Psoas muscle (tissue), 8 donors: ENCODE measurements around the gene SLC35E4. TPM values are rescaled to one million over a fixed set of nuclear protein-coding genes. Genes with fewer than 3 reads are reported as not detected.

Experiments used
- ATAC-seq, 4 donors: fragments of 200-7000 bp; cut with Tn5 transposase; one replicate each; pipeline ENCODE4 v1.9.1; 2020; ENCODE audit warnings: moderate library complexity in 3 of 4, mild to moderate bottlenecking in 2 of 4
- DNase-seq, 2 donors: peaks; one replicate each; pipeline ENCODE4 v3.0.0-alpha.2; 2020
- H3K27ac ChIP-seq: fragments of 200-600 bp; one replicate; pipeline ENCODE4 v1.8.0; 2022
- H3K27me3 ChIP-seq, 3 donors: fragments of 200-600 bp in 1 of 3; one replicate each; pipeline versions ENCODE4 v1.6.1 to v1.8.0; 2013 to 2022; ENCODE audit warnings: low read length in 2 of 3, mild to moderate bottlenecking in 2 of 3, moderate library complexity in 1 of 3; ENCODE audit not compliant: insufficient read depth in 3 of 3
- H3K36me3 ChIP-seq, 2 donors: fragments of 200-600 bp in 1 of 2; one replicate each; pipeline versions ENCODE4 v1.6.1 to v1.8.0; 2013 to 2022; ENCODE audit warnings: low read depth in 1 of 2, mild to moderate bottlenecking in 1 of 2, moderate library complexity in 1 of 2; ENCODE audit not compliant: insufficient read depth in 1 of 2
- H3K4me1 ChIP-seq: fragments of 200-600 bp; one replicate; pipeline ENCODE4 v1.8.0; 2022
- H3K4me3 ChIP-seq: fragments of 200-600 bp; one replicate; pipeline ENCODE4 v1.8.0; 2022; ENCODE audit warnings: mild to moderate bottlenecking
- H3K9me3 ChIP-seq: fragments of 200-600 bp; one replicate; pipeline ENCODE4 v1.8.0; 2022
- WGBS, 3 donors: extraction: QIAGEN DNeasy Blood & Tissue Kit; methylation state at CpG; one replicate each; pipeline versions ENCODE4 v1.1.6 to v1.1.7; 2013; 5-methylcytosine and 5-hydroxymethylcytosine counted together
- intact Hi-C, 2 donors: fragments of 100-400 bp; cut with DNase I; formaldehyde crosslinking; loops; one replicate each; pipeline versions ENCODE4 v1.11.0 to v1.14.2; 2022
- polyA plus RNA-seq, 3 donors: library from polyadenylated mRNA; stranded (reverse); fragments of 200-250 nt; gene quantifications; one replicate each; pipeline ENCODE4 v1.2.3, GENCODE V29; 2013
- total RNA-seq, 4 donors: library from RNA; stranded (reverse); fragmentation: NEBNext Ultra II Directional in 2 of 4; extraction: Animal tissue kit (Norgen Biotek cat#: 25700) in 2 of 4; gene quantifications; one replicate each; pipeline versions ENCODE4 v1.2.1 to v1.2.4, GENCODE V29; 2021 to 2023
- TF ChIP-seq, protein P1 (sequence below): fragments of 200-600 bp; IDR thresholded peaks from one replicate; pipeline ENCODE4 v1.8.0; 2022; ENCODE audit warnings: antibody characterized with exemption
- donor health status: healthy with polysubstance abuse.
- donor health status: DM: no; HTN: no; CAD: no; lungs with moderate emphysema.
- donor health status: Bipolar disorder and iron deficiency.
- donor health status: healthy.
- donor health status: DM: yes; HTN: yes; CAD: no.
- donor health status: DM: no; HTN: no; CAD: no.
- donor health status: DM: no; HTN: no; CAD: no.
- donor health status: DM: yes; HTN: yes; CAD: no.

The SLC35E4 gene
- total and polyA plus RNA-seq, 7 donors, result 2.6 to 11.5 (median 6.8) TPM

DNA sequence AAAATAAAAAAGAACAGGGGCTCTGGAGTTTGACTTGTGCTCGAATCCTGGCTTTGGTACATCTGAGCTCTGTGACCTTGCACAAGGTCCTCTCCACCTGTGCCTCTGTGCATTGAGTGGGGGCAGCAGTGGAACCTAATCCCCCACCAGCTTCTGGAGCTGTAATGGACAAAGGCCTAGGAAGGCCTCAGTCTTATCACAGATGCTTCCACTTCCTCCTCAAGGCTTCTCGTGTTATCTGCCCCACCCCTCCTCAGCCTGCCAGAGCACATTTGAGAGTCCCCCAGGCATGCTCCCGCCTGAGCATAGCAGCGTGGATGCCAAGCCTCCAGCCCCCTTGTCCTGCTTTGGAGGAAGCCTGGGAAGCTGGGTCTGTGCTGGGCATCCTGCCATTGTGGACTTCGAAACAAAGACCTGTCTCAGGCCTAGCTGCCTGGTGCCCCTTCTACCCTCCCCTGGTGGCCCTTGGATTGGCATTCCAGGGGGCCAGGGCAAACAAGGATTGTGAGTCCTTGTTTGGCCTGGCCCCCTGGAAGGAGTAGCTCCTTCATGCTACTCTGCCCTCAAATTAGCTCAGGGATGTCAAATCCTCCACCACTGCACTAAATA is 15.0 kb downstream of the SLC35E4 start:
- H3K4me1 ChIP-seq, result peaks cover 11% of the 10 kb centered on the region
- no peak for DNase-seq

DNA sequence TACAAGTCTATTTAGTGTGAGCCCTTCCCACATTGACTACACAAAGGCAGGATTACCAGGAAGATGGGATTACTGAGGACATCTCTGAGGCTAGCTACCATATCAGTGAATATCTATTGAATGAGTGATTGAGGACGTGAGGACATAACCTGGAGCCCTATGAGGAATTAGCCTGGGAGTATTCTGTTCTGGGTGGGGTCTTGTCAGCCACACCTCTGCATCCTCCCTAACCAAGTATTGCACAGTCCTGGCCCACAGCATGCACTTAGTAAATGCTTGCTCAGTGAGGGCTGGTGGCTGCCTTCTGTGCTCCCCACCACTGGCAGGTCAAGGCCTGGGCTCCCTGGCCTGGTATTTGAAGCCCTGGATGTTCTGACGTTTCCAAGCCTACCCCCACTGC is 17.3 kb downstream of the SLC35E4 start:
- Histone ChIP-seq H3K27ac (no peak overlapping the region), H3K9me3 (no peaks in the 10 kb centered on the region), H3K4me1 (peaks cover 11% of the 10 kb centered on the region), H3K36me3 (no peaks in the 10 kb centered on the region), H3K27me3 (no peaks in the 10 kb centered on the region), H3K4me3 (no peak overlapping the region)
- TF ChIP-seq, protein P1, sequence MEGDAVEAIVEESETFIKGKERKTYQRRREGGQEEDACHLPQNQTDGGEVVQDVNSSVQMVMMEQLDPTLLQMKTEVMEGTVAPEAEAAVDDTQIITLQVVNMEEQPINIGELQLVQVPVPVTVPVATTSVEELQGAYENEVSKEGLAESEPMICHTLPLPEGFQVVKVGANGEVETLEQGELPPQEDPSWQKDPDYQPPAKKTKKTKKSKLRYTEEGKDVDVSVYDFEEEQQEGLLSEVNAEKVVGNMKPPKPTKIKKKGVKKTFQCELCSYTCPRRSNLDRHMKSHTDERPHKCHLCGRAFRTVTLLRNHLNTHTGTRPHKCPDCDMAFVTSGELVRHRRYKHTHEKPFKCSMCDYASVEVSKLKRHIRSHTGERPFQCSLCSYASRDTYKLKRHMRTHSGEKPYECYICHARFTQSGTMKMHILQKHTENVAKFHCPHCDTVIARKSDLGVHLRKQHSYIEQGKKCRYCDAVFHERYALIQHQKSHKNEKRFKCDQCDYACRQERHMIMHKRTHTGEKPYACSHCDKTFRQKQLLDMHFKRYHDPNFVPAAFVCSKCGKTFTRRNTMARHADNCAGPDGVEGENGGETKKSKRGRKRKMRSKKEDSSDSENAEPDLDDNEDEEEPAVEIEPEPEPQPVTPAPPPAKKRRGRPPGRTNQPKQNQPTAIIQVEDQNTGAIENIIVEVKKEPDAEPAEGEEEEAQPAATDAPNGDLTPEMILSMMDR, result no peak
- intact Hi-C loops, result no loop called here
- no peak for DNase-seq
- WGBS, 3 donors, result 88 to 94% (median 88%) methylated on average over 2 of the region's 2 CpGs
- no peak for ATAC-seq

More for the DNA sequence above, 15.0 kb downstream of the SLC35E4 start:
- intact Hi-C loops, result no loop called here
- H3K27me3 ChIP-seq, result no peaks in the 10 kb centered on the region
- TF ChIP-seq, protein P1, result no peak
- H3K9me3 ChIP-seq, result no peaks in the 10 kb centered on the region
- 36 to 42% (median 40%) methylated on average over 5 of the region's 5 CpGs for WGBS, 3 donors
- H3K27ac ChIP-seq, result no peak overlapping the region
- no peak for ATAC-seq
- no peak overlapping the region for H3K4me3 ChIP-seq
- H3K36me3 ChIP-seq, result peaks cover 0 to 10% of the 10 kb centered on the region in 2 donors

DNA sequence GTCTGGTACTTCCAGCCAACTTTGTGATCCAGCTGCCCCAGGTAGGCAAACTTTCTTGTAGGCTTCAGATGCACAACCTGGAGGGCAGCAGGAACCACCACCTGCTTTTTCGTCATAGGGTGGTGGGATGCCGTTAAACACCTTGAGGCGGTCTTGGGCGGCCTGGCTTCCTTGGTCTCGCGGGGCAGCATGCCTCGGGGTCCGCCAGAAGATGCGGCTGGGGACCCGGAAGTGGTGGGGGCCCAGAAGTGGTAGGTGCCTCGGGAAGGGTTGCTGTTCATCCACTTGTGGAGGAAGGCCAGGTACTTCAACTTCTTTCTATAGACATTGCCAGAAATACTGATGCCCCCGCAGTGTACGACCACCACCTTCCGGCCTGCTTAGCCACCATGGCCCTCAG is 18.8 kb downstream of the SLC35E4 start:
- Histone ChIP-seq H3K9me3 (no peaks in the 10 kb centered on the region), H3K27ac (no peak overlapping the region), H3K36me3 (no peaks in the 10 kb centered on the region), H3K4me1 (peaks cover 4% of the 10 kb centered on the region), H3K27me3 (no peaks in the 10 kb centered on the region), H3K4me3 (no peak overlapping the region)
- ATAC-seq (no peak), DNase-seq (no peak)
- intact Hi-C loops, result no loop called here
- TF ChIP-seq, protein P1, result no peak
- 96 to 98% (median 97%) methylated on average over 14 of the region's 14 CpGs for WGBS, 3 donors

DNA sequence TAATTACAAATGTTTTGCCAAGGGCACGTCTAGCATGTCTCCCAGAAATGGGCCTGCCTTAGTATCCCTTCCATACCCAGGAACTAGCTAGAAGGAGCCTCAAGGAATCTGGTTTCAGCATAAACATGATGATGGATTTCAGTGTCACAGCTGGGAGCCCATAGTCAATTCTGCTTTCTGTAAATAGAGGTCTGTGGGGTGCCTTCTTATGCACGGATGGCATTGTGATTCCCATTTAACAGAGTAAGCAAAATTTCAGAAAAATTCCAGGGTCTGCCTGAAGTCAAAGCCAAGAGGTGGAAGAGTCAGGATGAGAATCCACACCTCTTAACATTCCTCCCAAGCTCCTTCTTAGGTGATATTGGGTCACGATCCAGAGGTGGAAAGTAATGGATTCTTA is 20.0 kb downstream of the SLC35E4 start:
- intact Hi-C loops, result no loop called here
- TF ChIP-seq, protein P1, result no peak
- 79 to 83% (median 82%) methylated on average over 3 of the region's 3 CpGs for WGBS, 3 donors

DNA sequence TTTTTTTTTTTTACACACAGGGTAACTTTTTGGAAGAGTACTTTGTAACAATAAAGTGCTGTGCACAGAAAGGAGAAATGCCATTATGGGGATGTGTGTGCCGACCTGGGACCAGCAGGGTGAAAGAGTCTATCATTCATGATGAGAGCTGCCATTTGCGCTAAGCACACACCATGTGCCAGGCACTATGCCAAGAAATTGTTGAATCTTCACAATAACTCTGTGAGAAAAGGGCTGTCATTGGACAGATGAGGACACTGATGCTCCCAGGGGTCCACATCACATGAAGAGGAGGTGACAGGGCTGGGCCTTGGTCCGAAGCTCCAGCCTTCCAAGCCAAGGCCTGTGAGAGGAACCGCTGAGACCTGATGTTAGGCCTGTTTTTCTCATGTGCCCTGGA is 26.5 kb downstream of the SLC35E4 start:
- intact Hi-C loops, result no loop called here
- H3K36me3 ChIP-seq, result peaks cover 3 to 25% of the 10 kb centered on the region in 2 donors
- H3K4me1 ChIP-seq, result peaks cover 6% of the 10 kb centered on the region
- no peak for DNase-seq
- 67 to 71% (median 69%) methylated on average over 4 of the region's 4 CpGs for WGBS, 3 donors
- H3K9me3 ChIP-seq, result no peaks in the 10 kb centered on the region
- H3K27ac ChIP-seq, result no peak overlapping the region
- TF ChIP-seq, protein P1, result no peak
- H3K27me3 ChIP-seq, result no peaks in the 10 kb centered on the region
- no peak for ATAC-seq
- H3K4me3 ChIP-seq, result no peak overlapping the region

More for the DNA sequence above, 20.0 kb downstream of the SLC35E4 start:
- Histone ChIP-seq H3K4me3 (no peak overlapping the region), H3K4me1 (no peaks in the 10 kb centered on the region), H3K36me3 (no peaks in the 10 kb centered on the region), H3K27ac (no peak overlapping the region), H3K27me3 (no peaks in the 10 kb centered on the region), H3K9me3 (no peaks in the 10 kb centered on the region)
- ATAC-seq, result no peak
- no peak for DNase-seq
